GM12874 (cell line): ENCODE results near the gene ZDHHC21.

Experiments
- CTCF ChIP-seq: IDR thresholded peaks from 2 replicates; pipeline ENCODE4 v1.5.1; 2011; ENCODE audit warnings: low read depth, mild to moderate bottlenecking, control low read depth, low read length, moderate library complexity; ENCODE audit not compliant: insufficient read depth

ZDHHC21 gene

GRCh38 chr9:14693251-14693861 is at the start of gene ZDHHC21:
Gene ZDHHC21 (minus strand): TSS chr9:14693432. CDS start chr9:14674340, 19,092 bp downstream.
- no peak for TF ChIP-seq CTCF

GRCh38 chr9:14741369-14741768 is 48.1 kb upstream of the ZDHHC21 start:
- no peak for TF ChIP-seq CTCF

- no peak for TF ChIP-seq CTCF
Measured at GRCh38 chr9:14733133-14733532, 39.9 kb upstream of the ZDHHC21 start.

GRCh38 chr9:14731294-14731981 is 38.2 kb upstream of the ZDHHC21 start:
- no peak for TF ChIP-seq CTCF

GRCh38 chr9:14730461-14730898 is 37.2 kb upstream of the ZDHHC21 start:
- TF ChIP-seq CTCF: no peak

GRCh38 chr9:14723301-14723700 is 30.1 kb upstream of the ZDHHC21 start:
- TF ChIP-seq CTCF: no peak

- TF ChIP-seq CTCF: no peak
Measured at GRCh38 chr9:14722391-14723035, 29.3 kb upstream of the ZDHHC21 start, which contains the start of gene CER1. Gene CER1 (minus strand): TSS chr9:14722733. CDS start chr9:14722672, 61 bp downstream.
